Measurements from ENCODE around the gene PEA15. TPM values are rescaled to one million over a fixed set of nuclear protein-coding genes. Genes with fewer than 3 reads are reported as not detected.
A peak's percentile ranks its signal among the peaks of the same experiment; 100 is the strongest.

The PEA15 gene
- total RNA-seq, 4 donors from 2014 or later, result 25.8 to 92.5 (median 27.3) TPM

DNA sequence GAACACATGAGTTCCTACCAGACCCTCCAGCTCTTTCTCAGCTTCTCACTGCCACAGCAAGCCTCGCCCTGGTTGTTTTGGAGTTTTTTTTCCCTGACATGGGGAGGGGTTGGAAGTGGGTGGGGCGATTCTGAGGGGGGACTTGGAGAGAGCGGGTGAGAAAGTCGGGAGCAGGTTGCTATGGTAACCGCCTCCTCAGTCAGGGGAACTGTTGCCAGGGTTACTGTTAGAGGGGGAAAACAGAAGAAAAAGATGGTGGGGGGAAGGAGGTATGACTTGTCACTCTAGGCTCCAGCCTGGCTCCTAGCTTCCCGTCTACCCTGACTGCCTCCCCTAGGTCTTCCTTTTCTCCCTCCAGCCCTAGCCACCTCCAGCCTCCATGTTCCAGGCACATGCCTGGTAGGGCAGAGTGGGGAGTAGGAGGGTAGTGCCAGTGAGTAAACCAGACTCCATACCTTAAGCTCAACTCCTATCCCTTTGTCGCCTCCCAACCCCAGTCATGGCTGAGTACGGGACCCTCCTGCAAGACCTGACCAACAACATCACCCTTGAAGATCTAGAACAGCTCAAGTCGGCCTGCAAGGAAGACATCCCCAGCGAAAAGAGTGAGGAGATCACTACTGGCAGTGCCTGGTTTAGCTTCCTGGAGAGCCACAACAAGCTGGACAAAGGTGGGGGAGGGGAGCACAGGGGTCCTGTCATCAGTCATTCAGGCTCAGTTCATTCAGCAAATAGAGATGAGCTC, 6.0 kb downstream of the PEA15 start:
- Histone ChIP-seq H3K36me3 (peaks cover 0 to 17% (median 0%) of the 10 kb centered on the region in 4 donors), H3K4me1 (peaks cover 15 to 46% (median 35%) of the 10 kb centered on the region in 4 donors), H3K4me3 (no peak overlapping the region), H3K27me3 (no peaks in the 10 kb centered on the region), H3K9me3 (no peaks in the 10 kb centered on the region), H3K27ac (peak overlapping the region in 3 of 4 donors; percentile 20 to 50 (median 33))
- intact Hi-C loops (cut with DNase I; ENCODE audit: low total_unique reads), result no loop called here
- 79 to 83% methylated on average over 3 to 10 of the region's 10 CpGs for WGBS, 2 donors (ENCODE audit: low coverage in 1 of 2)
- in situ Hi-C loops (cut with MboI; ENCODE audit: low pct_ligation_motif_present in 1 of 4, low pct_unique_long_range_greater_than_20kb in 1 of 4, low sequenced_read_pairs in 3 of 4), result no loop called here
- no peak for DNase-seq
- TF ChIP-seq POLR2A (IDR thresholded peaks at IDR 0.05) (no peak), POLR2AphosphoS5 (IDR thresholded peaks at IDR 0.05) (no peak)
- TF ChIP-seq, protein P1, sequence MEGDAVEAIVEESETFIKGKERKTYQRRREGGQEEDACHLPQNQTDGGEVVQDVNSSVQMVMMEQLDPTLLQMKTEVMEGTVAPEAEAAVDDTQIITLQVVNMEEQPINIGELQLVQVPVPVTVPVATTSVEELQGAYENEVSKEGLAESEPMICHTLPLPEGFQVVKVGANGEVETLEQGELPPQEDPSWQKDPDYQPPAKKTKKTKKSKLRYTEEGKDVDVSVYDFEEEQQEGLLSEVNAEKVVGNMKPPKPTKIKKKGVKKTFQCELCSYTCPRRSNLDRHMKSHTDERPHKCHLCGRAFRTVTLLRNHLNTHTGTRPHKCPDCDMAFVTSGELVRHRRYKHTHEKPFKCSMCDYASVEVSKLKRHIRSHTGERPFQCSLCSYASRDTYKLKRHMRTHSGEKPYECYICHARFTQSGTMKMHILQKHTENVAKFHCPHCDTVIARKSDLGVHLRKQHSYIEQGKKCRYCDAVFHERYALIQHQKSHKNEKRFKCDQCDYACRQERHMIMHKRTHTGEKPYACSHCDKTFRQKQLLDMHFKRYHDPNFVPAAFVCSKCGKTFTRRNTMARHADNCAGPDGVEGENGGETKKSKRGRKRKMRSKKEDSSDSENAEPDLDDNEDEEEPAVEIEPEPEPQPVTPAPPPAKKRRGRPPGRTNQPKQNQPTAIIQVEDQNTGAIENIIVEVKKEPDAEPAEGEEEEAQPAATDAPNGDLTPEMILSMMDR (IDR thresholded peaks at IDR 0.05), result no peak

DNA sequence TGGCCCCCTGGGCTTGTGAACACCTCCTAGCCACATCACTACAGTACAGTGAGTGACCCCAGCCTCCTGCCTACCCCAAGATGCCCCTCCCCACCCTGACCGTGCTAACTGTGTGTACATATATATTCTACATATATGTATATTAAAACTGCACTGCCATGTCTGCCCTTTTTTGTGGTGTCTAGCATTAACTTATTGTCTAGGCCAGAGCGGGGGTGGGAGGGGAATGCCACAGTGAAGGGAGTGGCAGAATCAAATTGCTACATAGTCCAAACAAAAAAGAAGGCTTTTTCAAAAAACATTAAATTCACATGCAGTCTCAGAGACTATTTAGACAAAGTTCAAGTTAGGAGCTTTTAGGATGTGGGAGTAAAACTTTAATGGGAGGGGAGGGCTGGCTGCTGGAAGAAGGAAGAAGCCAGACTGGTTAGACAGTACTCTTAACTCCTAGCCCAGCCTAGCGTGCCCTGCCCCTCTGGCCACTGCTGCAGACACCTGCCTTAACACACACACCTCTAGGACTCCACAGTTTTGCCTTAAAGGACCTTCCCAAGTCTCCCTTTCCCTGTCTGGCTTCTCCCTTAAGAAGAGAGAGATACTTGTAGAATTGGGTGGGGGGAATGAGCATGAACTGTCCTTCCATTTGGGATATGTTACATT, 9.4 kb downstream of the PEA15 start:
- DNase-seq, result peak; percentile 59
- Histone ChIP-seq H3K36me3 (peaks cover 0 to 17% (median 4%) of the 10 kb centered on the region in 4 donors), H3K27ac (peak overlapping the region in 3 of 4 donors; percentile 15 to 36 (median 30))

DNA sequence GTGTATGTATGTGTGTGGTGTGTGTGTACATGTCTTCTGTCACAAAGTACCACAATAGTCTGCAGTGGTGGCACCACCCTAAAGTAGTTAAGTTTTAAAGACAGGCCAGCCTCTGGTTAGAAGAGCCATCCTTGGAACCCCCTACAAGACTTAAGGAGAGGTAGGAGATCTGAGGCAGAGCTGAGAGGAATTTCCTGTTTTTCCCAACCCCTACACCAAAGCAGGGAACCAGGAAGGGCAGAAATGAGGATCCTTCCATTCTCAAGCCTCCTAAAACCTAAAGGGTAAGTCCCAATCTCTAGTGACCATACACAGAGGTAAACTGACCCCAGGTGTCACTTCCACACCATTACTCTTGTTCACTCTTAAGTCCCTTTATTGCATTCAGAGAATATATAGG, 11.1 kb downstream of the PEA15 start:
- Histone ChIP-seq H3K27ac (peak overlapping the region; percentile 39 to 80 (median 66)), H3K27me3 (no peaks in the 10 kb centered on the region), H3K9me3 (no peaks in the 10 kb centered on the region), H3K36me3 (peaks cover 0 to 25% (median 6%) of the 10 kb centered on the region in 4 donors), H3K4me1 (peaks cover 17 to 42% (median 25%) of the 10 kb centered on the region in 4 donors), H3K4me3 (no peak overlapping the region)
- DNase-seq, result no peak
- in situ Hi-C loops (cut with MboI; ENCODE audit: low pct_ligation_motif_present in 1 of 4, low pct_unique_long_range_greater_than_20kb in 1 of 4, low sequenced_read_pairs in 3 of 4) (no loop called here), intact Hi-C loops (cut with DNase I; ENCODE audit: low total_unique reads) (no loop called here)
- TF ChIP-seq POLR2A (IDR thresholded peaks at IDR 0.05), result no peak

More for the DNA sequence above, 9.4 kb downstream of the PEA15 start:
- Histone ChIP-seq H3K4me3 (no peak overlapping the region), H3K27me3 (no peaks in the 10 kb centered on the region), H3K9me3 (no peaks in the 10 kb centered on the region), H3K4me1 (peaks cover 25 to 55% (median 36%) of the 10 kb centered on the region in 4 donors)
- TF ChIP-seq, protein P1 (IDR thresholded peaks at IDR 0.05), result no peak
- no peak for TF ChIP-seq EP300 (IDR thresholded peaks at IDR 0.05; ENCODE audit: low read depth)
- no peak for TF ChIP-seq POLR2AphosphoS5 (IDR thresholded peaks at IDR 0.05)
- no peak for TF ChIP-seq POLR2A (IDR thresholded peaks at IDR 0.05)
- intact Hi-C loops (cut with DNase I; ENCODE audit: low total_unique reads), result no loop called here
- WGBS, 2 donors (ENCODE audit: low coverage in 1 of 2), result 43 to 48% methylated on average over 3 of the region's 3 CpGs
- in situ Hi-C loops (cut with MboI; ENCODE audit: low pct_ligation_motif_present in 1 of 4, low pct_unique_long_range_greater_than_20kb in 1 of 4, low sequenced_read_pairs in 3 of 4), result no loop called here

DNA sequence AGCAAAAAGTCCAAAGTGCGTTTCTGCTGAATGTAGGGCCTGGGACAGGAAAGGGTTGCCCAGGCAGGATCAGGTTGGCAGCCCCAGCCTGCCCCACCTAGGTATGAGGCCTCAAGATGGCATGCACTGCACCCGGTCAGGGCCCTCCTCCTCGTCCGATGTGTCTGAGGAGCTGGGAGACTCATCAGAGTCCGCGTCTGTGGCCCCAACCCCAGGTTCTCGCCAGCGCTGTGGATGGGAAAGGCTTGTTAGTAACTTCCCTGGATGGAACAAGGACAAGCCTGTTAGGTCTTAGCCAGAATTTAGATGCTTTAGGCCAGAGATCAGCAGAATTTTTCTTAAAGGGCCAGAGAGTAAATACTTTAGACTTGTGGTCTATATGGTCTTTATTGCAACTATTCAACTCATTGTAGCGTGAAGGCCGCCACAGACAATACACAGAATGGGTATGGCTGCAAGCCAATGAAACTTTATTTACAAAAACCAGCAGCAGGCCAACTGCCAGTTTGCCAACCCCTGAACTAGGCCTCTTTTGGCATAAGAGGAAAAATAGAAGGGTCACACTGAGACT, 12.4 kb downstream of the PEA15 start:
- intact Hi-C loops (cut with DNase I; ENCODE audit: low total_unique reads) (no loop called here), in situ Hi-C loops (cut with MboI; ENCODE audit: low pct_ligation_motif_present in 1 of 4, low pct_unique_long_range_greater_than_20kb in 1 of 4, low sequenced_read_pairs in 3 of 4) (no loop called here)
- H3K4me1 ChIP-seq, result peaks cover 17 to 42% (median 25%) of the 10 kb centered on the region in 4 donors
- no peak overlapping the region for H3K4me3 ChIP-seq
- TF ChIP-seq EP300 (IDR thresholded peaks at IDR 0.05; ENCODE audit: low read depth) (no peak), POLR2A (IDR thresholded peaks at IDR 0.05) (no peak), POLR2AphosphoS5 (IDR thresholded peaks at IDR 0.05) (no peak)
- TF ChIP-seq, protein P1 (IDR thresholded peaks at IDR 0.05), result no peak
- WGBS, 2 donors (ENCODE audit: low coverage in 1 of 2), result 40 to 55% methylated on average over 2 to 10 of the region's 10 CpGs
- peak overlapping the region; percentile 39 to 80 (median 66) for H3K27ac ChIP-seq
- H3K36me3 ChIP-seq, result peaks cover 0 to 35% (median 11%) of the 10 kb centered on the region in 4 donors
- DNase-seq, result peak; percentile 53
- H3K9me3 ChIP-seq, result no peaks in the 10 kb centered on the region
- no peaks in the 10 kb centered on the region for H3K27me3 ChIP-seq
